Stimulated activated CD8-positive, alpha-beta memory T cell treated with anti-CD3 and anti-CD28 coated beads, Interleukin-15, amount 100 ng/mL, for 48 hours (primary cell): Measurements from ENCODE around the gene COL6A2.
"Not testable (repeated sequence)": the region's sequence is repeated elsewhere in the genome, so short reads cannot be mapped to it uniquely, and the experiment has no call there.

ENCODE experiments used
- DNase-seq, 2 donors: peaks; one replicate each; pipeline ENCODE4 v3.0.0-alpha.2; 2020; ENCODE audit warnings: low read depth in 2 of 2

COL6A2 gene

DNA sequence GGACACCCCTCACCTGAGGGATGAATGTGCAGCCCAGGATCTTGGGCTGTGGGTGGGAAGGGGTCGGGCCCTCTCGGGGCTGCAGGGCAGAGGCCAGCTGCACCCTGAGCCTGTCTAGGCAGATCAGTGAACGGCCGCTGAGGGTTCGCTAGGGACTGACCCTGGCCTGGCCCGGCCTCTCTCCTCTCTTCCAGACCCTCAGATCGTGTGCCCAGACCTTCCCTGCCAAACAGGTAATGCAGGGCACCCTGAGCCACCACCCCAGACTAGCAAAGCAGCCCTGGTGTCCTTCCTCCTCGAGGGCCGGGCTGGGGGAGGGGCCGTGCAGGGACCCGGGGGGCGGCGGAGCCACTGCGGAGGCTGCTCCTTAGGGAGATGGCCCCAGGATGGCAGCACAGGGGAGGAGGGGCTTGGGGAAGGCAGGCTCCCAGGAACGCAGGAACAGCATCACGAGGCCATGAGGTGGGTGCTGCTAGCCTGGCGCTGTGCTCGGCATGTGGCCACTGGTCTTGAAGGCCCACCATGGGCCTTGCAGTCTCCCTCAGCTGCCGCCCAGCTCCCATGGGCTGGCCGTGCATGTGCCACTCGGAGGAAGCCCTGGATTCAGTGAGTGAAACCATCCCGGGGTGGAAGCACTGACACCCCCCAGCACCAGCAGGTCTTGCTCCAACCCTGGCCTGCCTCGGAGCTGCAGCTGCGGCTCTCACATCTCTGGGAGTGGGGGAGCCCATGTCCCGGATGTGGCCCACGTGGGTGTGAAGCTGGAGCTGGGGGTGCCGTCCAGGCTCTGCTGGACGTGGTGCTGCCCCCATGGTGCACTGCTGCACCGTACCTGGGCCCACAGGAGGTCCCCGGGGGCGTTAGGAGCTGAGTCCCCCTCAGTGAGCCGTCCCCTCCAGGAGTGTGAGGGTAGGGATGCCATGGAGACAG, 28.7 kb downstream of the COL6A2 start:
- no peak for DNase-seq

DNA sequence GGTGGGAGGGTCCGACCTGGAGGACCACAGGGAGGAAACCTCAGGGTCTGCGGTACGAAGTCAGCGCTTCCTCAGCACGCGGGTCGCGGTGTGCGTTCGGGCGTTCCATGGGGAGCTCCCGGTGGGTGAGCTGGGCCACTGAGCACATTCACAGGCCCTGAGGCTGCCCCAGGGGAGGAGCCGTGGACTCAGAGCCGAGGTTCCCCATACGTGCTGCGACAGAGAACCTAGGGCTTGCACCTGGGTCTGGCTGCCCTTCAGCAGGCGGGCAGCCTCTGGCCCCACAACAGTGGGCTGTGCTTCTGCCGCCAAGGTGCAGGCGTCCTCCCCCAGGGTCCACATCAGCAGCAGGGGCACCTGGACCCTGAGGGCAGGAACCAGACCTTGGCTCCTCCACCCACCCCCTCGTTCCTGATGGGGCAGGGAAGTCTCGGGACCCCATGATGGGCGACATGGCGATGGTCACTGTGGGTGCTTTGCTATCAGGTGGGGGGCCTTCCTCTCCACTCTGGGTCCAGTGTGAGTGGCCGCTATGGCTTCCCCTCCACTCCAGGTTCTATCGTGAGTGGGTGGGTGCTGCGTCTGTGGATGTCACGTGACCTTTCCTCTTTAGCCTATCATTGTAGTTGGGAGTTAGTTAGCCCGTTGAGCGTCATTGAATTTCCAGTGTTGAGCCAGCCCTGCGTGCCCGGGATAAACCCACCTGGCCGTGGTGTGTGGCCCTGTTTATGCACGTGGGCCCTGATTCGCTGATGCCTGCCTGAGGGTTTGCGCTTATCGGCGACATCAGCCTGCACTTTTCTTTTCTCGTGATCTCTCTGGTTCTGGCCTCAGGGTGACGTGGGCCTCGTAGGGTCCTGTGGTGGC, 29.6 kb downstream of the COL6A2 start:
- DNase-seq, result no peak

DNA sequence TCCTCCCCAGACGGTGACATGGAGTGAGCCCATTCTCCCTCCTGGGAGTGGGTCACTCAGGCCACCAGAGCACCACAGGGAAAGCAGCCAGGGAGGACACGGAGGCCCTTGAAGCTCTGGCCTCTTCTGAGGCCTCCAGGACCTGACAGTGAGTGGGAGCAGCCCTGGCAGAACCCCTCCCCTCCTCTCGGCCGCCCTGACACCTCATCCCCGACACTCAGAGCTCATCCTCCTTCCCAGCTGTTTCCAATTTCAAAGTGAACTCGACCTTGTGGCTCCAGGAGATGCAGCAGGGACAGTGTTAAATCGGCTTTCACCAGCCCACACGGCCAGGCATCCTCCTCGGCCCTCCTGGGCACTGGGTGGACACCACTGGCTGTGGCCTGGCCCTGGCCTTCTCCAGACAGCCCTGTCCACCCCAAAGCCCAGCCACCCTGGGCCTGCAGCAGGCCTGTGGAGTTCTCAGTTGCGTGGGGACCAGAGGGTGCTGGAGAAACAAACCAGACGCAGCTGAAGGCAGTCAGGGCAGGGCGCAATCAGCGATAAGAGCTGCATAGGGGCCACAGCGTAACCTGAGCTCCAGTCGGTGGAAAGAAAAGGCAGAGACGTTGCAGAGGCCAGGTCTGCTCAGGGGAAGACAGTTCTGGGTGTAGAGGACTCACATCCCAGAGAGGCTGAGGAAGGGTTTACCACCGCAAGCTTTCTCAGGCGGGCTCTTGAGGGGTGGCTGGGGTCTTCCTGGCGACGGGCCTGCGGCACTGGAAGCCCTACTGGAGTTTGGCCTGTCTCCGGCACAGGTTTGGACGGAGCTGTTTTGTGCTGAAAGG, 30.4 kb downstream of the COL6A2 start:
- DNase-seq, result no peak

DNA sequence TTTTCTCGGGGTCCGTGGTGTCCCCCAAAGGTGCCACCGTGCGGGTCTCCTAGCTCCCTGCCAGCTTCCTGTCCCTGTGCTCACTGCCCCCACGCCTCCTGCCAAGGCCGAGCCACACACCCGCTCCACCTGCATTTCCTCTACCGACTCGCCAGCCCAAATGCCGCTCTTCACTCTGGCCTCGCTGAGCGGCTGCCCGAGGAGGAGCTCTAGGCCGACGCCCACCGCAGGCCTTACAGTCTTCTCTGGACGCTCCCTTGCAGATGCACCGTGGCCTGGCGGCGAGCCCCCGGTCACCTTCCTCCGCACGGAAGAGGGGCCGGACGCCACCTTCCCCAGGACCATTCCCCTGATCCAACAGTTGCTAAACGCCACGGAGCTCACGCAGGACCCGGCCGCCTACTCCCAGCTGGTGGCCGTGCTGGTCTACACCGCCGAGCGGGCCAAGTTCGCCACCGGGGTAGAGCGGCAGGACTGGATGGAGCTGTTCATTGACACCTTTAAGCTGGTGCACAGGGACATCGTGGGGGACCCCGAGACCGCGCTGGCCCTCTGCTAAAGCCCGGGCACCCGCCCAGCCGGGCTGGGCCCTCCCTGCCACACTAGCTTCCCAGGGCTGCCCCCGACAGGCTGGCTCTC, 31.1 kb downstream of the COL6A2 start:
- DNase-seq, result no peak

DNA sequence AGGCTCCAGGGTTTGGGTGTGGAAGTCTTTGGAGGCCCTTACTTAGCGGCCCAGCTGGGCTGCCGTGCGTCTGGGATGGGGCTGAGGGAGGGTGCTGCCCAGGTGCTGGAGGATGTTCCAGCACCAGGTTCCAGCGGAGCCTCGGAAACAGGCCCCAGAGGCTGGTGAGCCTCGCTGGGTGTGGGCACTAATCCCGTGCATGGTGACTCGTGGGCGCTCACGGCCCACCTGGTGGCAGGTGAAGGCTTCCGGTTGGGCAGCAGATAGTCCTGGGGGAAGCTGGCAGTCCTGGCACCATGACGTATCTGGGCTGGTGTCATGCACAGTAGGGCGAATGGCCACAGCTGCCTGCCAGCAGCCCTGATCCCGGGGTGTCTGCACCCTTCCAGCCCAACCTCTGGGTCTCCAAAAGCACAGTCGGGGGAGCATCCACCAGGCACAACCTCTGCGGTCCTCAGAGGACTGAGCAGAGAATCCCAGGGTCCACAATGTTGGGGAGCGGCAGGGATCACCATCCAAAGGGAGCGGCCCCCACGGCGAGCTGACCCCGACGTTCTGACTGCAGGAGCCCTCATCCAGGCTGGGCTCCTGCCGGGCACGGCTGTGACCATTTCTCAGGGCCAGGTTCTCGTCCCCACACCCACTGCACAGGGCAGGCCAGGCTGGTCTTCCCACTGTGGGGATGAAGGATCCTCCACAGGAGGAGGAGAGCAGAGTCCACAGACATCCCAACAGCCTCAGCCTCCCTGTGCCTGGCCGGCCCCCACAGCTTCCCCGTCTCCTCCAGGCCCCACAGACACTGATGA, 32.1 kb downstream of the COL6A2 start:
- DNase-seq, result no peak

DNA sequence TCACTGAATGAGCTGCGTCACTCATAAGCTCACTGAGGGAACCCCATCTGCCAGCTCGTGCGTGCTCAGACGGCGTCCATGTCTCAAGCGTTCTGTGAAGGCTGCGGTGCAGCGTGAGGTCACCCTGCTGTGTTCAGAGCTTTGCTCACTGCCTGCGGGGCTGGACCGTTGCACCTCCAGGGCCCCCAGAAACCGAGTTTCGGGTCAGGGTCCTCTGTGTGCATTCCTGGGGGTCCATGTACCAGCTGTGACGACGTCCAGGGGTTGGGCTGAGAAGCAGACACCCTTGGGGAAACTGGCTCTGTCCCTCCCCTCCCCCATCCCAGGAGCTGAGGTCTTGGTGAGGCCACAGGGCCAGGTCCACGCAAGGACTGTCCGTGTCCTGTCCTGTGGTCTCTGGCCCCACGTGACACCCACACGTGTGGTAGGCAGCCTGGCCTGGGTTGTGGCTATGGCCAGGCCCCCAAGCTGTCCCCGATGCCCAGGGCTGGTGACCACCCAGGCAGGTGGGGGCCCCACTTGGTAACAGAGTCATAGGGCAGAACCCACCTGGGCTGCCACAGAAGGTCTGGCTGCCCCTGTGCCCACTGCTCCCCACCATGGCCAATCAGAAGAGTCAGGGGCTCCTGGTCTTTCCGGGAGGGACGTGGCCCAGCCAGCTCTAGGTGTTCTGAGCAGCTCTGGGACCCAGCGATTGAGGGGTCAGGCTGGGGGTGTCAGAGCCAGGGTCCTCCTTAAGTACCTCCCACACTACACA, 33.1 kb downstream of the COL6A2 start:
- DNase-seq, result no peak

DNA sequence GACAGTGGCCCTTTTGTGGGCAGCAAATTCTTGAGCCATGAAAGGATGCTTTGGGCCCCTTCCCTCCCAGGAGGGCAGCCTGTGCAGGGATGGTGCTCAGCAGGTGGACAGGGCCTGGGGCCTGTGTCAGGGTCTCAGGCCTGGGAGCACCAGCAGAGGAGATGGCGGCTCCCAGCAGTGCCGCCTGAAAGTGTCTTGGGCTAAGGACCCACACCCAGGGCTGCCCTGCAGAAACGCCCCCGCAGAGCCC, 33.6 kb downstream of the COL6A2 start:
- no peak for DNase-seq

DNA sequence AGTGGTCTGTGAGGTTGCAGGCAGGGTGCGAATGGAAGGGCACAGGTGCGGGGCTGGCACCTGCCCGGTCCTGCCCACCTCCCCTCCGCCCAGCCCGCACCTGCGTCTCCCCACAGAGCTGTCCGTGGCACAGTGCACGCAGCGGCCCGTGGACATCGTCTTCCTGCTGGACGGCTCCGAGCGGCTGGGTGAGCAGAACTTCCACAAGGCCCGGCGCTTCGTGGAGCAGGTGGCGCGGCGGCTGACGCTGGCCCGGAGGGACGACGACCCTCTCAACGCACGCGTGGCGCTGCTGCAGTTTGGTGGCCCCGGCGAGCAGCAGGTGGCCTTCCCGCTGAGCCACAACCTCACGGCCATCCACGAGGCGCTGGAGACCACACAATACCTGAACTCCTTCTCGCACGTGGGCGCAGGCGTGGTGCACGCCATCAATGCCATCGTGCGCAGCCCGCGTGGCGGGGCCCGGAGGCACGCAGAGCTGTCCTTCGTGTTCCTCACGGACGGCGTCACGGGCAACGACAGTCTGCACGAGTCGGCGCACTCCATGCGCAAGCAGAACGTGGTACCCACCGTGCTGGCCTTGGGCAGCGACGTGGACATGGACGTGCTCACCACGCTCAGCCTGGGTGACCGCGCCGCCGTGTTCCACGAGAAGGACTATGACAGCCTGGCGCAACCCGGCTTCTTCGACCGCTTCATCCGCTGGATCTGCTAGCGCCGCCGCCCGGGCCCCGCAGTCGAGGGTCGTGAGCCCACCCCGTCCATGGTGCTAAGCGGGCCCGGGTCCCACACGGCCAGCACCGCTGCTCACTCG, 34.1 kb downstream of the COL6A2 start:
- DNase-seq, result no peak

DNA sequence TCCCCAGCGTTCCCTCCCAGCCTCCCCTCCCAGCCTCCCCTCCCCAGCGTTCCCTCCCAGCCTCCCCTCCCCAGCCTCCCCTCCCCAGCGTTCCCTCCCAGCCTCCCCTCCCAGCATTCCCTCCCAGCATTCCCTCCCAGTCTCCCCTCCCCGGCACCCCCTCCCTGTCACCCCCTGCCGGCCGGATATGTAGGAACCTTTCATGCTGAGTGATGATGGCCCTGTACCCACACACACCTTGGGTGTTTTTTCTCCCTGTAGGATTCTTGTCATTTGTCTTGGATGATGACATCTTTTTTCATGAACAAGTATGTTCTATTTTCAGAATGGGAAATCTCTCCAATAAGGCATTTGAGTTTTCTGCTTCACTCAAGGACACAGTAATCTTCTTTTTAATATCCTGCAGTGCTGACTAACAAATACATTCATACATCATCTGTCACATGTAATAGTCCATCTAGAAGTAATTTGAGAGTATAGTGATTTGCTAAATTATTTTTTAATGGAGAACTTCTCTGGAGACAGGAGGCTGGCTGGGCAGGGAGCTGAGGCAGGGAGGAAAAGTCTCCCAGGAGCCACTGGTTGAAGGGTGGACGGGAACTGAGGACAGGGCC, 38.0 kb downstream of the COL6A2 start:
- no peak for DNase-seq

DNA sequence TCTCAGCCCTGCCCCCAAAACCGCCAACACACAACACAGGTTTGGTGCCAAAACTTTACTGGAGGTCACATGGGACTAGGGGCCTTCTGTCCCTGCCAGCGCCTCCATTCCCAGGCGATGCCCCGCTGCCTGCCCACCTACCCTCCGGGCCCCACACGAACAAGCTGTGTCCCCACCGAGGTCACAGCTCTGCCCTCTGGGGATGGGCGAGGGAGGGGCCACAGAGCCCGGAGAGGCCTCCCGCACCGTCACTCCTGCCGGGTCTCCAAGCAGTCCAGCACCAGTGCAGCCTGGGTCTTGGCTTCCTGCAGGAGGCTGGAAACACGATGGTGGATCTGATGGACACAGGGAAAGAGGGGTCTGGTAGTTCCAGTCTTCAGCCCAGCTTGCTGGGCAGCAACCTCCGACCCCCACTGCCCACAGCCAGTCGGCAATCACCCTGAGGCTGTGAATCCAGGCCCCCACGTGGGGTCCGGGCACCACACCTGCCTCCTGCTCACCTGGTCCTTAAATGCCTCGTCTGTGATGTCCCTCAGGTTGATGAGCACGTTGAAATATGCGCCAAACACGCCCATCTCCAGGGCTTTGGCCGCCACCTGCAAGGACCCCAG, 38.9 kb downstream of the COL6A2 start:
- DNase-seq, result no peak

DNA sequence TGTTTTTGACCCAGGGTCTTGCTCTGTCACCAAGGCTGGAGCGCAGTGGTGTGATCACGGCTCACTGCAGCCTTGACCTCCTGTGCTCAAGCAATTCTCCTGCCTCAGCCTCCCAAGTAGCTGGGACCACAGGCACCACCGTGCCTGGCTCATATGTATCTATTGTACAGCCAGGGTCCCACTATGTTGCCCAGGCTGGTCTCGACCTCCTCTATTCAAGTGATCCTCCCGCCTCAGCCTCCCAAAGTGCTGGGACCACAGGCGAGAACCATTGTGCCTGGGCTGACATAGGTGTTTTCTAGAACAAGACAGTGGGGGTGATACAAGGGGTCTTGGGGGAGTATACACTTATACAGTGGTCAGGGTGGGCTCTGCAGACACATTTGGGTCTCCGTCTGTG, 40.0 kb downstream of the COL6A2 start:
- DNase-seq, result no peak

DNA sequence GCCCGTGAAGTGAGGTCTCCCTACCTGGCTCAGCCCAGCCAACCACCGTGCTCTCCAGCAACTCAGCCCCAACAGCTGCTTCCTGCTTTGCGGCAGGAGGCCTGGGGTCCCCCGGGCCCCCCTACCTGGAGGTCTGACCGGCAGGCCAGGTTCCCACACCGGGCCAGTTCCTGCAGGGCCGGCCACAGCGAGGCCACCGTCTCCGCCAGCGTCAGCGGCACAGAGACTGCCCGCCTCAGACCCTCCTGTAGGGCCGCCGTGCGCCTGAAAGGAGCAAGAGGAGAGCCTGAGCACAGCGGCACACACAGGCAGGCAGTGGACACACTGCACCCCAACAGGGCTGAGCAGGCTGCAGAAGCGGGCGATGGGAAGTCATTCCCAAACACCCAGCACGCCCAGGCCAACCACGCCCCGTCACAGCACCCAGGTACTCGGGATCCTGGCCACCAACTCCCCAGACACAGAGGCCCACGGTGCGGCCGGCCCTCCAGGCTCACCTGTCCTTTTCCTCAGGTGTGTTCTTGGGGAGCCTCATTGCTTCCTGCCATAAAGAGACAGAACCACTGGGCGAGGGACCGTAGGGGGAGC, 40.6 kb downstream of the COL6A2 start:
- no peak for DNase-seq

DNA sequence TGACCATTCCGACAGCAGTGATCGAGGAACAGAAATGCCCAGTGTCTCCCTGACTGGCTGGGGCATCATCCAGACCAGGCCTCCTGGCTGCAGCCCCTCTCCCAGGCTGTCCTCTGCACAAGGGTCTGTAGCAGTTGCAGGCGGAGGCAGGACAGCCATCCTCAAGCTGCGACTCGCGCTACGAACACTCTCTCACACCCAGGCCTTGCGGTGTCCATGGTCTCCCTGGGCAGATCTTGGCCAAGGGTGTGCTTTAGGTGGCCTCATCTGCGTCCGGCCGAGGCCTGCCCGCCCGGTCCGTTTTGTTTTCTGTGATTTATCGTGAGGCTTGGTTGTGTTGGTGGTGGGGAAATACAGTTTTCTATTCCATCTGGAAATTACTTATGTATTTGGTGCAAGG, 41.8 kb downstream of the COL6A2 start:
- DNase-seq, result no peak

DNA sequence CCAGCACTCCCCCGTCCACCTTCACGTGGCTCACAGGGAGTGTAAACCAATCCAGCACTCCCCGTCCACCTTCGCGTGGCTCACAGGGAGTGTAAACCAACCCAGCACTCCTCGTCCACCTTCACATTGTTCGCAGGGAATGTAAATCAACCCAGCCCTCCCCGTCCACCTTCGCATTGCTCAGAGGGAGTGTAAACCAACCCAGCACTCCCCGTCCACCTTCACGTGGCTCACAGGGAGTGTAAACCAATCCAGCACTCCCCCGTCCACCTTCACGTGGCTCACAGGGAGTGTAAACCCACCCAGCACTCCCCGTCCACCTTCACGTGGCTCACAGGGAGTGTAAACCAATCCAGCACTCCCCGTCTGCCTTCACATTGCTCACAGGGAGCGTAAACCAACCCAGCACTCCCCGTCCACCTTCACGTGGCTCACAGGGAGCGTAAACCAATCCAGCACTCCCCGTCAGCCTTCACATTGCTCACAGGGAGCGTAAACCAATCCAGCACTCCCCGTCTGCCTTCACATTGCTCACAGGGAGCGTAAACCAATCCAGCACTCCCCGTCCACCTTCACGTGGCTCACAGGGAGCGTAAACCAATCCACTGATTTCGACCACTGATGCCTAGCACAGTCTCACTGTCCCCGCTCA, 42.6 kb downstream of the COL6A2 start:
- DNase-seq, result not testable (repeated sequence)

DNA sequence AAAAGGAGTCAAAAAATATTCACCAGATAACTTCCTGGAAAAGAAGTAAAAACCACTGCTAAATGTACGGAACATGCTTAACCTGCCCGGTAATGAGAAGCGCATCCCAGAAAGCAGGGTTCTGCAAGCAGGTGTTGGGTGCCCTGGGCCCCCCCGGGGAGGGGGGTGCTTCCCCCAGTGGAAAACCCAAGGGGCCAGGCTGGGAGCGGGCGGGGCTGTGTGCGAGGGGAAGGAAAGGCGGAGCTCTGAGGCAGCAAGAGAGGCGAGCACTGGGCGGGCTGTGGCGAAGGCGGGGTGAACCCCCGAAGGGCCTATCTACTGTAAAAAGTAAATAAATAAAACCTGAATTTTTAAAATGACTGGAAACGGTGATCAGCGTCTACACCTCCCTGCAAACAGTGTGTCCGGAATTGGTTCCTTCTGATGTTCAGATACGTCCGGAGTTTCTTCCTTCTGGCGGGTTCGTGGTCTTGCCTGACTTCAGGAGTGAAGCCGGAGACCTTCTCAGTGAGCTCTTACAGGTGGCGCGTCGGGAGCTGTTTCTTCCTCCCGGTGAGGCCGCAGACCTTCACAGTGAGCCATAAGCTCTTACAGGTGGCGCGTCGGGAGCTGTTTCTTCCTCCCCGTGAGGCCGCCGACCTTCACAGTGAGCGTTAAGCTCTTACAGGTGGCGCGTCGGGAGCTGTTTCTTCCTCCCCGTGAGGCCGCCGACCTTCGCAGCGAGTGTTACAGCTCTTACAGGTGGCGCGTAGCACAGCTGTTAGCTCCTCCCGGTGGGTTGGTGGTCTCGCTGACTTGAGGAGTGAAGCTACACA, 44.1 kb downstream of the COL6A2 start:
- DNase-seq, result no peak

DNA sequence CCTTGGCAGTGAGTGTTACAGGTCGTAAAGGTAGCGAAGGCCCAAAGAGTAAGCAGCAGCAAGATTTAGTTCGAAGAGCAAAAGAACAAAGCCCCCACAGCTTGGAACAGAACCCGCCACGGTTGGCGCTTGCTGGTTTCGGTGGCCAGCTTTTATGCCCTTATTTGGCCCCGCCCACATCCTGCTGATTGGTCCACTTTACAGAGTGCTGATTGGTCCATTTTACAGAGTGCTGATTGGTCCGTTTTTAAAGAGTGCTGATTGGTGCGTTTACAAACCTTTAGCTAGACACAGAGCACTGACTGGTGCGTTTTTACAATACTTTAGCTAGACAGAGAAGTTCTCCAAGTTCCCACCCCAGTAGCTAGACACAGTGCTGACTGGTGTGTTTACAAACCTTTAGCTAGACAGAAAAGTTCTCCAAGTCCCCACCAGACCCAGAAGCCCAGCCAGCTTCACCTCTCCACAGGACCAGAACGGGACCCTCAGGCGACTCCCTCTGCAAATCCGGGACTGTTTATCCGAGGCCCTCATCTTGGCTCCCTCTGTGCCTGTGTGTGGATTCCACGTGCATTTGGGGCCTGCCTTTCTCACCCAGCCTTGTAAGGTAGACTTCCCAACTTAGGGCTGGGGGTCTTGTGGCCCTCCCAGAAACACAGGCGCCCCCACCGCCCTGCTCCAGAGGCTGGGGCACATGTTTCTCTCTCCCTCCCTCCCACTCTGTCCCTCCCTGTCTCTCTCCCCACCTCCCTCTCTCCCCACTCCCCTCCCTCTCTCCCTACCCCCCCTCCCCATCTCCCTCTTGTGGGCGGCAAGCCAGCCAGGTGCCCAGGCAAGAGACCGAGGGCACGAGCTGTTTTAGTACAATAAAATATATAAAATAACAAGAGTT, 44.9 kb downstream of the COL6A2 start:
- no peak for DNase-seq
